Jurkat, Clone E6-1 (cell line): ENCODE results near the gene DTYMK.

Source experiments
- DNase-seq: peaks from one replicate; pipeline ENCODE4 v3.0.0-alpha.2; 2011; ENCODE audit warnings: low read depth, low spot score
- H3K4me3 ChIP-seq: 2 replicates; pipeline ENCODE4 v1.5.1; 2011; ENCODE audit warnings: mild to moderate bottlenecking, low read length, control low read depth, moderate library complexity

DTYMK gene

DNA sequence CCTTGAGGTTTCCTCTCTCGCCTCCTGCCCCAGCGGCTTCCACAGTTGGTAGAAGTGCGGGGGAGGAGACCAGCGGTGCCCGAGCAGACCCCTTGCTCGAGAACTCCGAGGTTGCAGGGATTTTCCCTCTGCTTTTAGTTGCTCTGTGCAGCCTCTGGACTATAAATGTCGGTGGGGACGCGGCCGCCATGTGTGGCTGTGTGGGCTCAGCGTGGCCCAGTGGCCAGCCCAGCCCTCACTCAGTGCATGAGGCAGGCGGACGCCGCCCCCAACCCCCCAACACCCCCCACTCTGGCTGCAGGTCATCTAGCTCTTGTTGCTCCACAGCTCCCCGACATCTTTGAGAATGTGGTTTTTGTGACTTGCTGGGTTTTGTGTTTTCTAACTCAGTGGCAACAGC is 32.5 kb upstream of the DTYMK start:
- no peak for DNase-seq
- no peak overlapping the region for H3K4me3 ChIP-seq

DNA sequence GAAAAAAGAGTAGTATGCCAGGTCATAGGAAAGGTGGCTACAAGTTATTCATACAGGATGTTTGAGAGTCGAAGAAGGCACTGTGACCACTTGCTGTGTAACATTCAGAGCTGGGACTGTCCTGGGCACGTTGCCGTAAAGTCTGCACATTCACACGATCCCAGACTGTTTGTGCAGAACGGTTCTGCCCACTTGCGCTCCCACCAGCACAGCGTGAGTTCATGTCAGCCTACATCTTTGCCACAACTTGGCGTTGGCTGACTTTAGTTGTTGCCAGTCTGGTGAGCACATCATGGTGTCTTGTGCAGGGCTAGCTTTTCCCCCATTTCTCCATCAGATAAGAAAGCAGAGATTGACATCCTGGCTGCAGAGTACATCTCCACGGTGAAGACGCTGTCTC is 22.3 kb upstream of the DTYMK start:
- H3K4me3 ChIP-seq, result no peak overlapping the region
- DNase-seq, result no peak

DNA sequence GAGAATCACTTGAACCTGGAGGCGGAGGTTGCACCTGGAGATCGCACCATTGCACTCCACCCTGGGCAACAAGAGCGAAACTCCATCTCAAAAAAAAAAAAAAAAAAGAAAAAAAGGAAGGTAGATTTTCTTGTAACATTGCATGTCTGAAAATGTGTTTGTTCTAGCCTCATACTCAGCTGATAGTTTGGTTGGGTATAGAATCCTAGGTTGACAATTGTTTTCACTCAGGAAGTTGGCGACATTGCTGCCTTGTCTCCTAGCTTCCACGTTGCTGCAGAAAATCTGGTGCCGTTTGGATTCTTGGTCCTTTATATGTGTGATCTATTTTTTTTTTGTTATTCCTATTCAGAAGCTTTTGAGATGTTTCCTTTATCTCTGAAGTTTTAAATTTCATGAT is 19.9 kb upstream of the DTYMK start:
- no peak overlapping the region for H3K4me3 ChIP-seq
- no peak for DNase-seq

DNA sequence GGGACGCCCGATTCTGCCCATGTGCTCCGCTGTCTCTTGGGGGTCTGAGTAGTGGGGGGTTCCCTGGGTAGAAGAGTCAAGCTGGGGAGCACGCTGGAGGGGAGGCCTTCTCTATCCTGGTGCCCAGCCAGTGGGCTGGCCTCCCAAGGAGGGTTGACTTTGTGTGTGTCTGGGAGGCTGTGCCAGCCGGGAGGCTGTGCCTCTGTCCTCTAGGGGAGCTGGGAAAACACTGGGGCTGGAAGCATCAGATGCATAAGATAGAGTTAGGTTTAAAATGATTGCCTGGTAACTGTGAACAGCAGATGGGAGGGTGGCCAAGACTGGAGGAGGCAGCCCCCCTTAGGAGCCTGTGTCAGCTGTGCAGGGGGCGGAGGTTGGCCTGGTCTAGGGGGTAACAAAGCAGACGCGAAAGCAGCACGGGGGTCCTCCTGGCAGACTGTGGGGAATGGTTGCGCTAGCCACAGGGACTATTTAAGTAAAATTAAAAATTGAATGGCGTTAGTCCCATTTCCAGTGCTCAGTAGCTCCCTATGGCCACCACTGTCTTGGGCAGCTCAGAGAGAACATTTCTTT is 16.5 kb upstream of the DTYMK start:
- no peak for DNase-seq

DNA sequence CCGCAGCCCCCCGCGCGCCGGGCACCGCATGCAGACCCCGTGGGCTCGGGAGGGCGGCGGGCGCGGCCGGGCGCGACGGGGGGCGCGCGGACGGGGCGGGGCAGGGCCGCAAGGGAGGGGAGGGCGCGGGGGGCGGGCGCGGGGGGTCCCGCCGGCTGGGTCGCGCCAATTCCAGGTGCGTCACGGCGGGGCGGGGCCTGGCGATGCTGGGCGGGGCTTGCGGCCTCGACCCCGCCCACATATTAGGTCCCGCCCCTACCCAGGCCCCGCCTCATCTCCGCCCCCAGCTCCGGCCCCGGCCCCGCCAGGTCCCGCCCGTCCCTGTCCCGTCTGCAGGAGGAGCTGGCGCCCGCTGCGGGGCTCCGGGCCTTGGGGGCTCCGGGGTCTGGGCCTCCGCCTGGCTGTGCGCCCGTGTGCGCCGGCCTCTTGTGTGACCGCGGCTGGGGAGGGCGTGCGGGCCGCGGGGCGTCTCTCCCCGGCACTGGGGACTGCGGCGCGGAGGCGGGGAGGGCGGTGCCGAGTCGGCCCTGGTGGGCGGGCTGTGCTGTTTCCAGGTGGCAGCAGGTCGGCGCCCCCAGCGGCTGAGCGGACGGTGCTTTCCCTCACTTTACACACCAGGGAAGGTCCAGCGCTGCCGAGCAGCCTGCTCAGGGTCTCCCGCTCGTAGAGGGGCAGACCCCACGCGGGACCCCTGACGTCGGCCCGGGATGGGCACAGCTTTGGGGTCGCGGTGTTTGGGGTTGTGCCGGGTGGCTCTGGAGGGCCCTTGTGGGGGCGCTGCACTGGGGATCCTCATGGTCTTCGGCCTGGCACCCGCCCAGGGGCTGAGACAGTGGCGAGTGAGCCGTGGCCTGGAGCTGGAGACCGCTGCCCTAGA is 15.8 kb upstream of the DTYMK start:
- peak overlapping the region; percentile 65 for H3K4me3 ChIP-seq
- DNase-seq, result peak; percentile 79

More for the DNA sequence above, 16.5 kb upstream of the DTYMK start:
- H3K4me3 ChIP-seq, result peak overlapping the region; percentile 65

DNA sequence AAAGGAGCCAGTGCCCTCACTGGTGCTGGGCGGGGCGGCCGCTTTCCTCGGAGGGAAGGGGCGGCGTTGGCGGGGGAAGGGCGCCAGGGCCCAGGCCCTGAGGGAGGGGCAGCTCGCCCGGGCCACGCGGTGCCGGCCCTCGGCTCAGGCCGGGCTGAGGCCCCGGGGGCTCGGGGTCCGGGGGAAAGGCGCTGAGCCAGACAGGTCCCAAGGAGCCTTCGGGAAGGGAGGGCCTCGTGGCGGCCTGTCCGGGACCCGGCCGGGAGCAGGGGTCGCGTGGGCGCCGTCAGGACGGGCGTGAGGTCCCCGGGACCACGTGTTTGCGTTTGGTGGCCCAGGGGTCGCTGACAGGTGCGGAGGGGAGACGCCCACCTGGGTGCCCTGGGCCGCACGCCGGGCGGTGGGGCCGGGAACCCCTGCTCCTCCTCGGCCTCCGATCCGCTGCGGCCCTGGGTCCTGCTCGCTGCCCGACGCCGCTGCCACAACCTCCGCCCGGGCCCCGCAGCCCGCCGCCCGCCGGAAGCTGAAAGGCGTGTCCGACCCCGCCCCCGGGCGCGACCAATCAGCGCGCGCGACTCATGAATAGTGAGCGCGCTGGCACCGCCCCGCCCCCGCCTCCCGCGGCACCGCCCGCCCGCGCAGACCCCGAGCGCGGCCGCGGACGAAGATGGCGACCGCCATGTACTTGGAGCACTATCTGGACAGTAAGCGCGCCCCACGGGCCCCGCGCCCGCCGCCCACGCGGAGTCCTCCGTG is 15.0 kb upstream of the DTYMK start, which contains the start of gene ING5:
Gene ING5, plus strand, starts transcription at position 641 of the 756 bp plus-strand sequence. Its CDS starts 27 bp downstream, at position 668.
- DNase-seq, result peak; percentile 81
- H3K4me3 ChIP-seq, result peak within 1 kb of the TSS; percentile 66

DNA sequence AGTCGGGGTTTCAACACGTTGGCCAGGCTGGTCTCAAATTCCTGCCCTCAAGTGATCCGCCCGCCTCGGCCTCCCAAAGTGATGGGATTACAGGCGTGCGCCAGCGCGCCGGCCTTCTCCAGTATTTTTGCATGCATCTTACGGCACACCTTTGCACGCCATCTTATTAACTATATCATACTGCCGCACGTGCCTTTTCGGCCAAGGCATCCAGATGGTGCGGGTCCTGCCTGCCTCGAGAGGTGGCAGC is 14.5 kb upstream of the DTYMK start:
- peak overlapping the region; percentile 66 for H3K4me3 ChIP-seq
- DNase-seq, result peak; percentile 82

DNA sequence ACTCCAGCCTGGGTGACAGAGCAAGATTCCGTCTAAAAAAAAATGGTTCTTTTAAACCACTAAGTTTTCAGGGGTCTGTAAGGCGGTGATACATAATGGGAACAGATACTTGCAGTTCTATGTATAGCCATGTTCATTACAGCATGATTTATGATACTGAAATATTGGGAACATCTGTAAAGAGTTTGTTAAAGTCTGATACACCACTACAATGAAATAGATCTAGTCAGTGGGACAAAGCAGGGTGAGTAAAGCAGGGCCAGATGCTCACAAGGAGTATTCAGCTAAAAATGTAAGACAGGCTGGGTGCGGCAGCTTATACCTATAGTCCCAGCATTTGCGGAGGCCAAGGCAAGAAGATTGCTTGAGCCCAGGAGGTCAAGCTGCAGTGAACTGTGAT is 9.0 kb upstream of the DTYMK start:
- DNase-seq, result no peak
- no peak overlapping the region for H3K4me3 ChIP-seq

DNA sequence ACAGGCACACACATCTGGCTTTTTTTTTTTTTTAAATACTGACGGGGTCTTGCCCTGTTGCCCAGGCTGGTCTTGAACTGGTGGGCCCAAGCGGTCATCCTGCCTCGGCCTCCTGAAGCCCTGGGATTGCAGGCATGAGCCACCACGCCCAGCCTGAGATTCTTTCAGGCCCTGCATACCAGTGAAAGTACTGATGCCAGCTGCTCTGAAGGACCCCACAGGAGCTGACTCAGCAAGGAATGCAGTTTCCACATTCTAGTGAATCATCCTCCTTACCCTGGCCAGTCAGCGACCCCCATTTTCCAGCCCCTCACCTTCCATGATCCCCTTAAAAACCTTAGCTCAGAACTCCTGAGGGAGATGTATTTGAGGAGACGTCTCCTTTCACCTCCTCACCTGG is 5.8 kb upstream of the DTYMK start:
- no peak for DNase-seq
- no peak overlapping the region for H3K4me3 ChIP-seq

DNA sequence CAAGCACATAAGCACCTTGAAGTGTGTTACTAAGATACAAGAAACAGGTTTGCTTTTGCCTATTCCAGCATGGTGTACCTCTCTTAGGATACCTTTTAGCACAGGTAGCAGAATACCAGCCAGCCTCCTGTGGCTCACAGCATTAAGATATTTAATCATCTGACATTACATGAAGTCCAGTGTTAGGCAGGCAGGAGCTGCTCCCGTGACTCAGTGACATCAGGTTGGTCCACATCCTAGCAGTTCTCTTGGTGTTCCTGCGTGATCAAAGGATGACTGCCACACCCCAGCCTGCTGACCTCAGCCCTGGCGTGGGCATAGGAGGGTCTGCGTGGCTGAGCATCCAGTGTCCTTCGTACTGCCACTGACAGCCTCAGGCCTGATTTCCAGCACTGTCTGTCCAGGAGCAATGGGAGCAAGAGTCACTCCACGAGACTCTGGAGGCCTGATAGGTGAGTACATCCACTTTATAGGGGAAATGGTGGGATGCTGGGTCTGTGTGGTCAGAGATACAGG is 3.6 kb upstream of the DTYMK start:
- DNase-seq, result no peak
- no peak overlapping the region for H3K4me3 ChIP-seq

DNA sequence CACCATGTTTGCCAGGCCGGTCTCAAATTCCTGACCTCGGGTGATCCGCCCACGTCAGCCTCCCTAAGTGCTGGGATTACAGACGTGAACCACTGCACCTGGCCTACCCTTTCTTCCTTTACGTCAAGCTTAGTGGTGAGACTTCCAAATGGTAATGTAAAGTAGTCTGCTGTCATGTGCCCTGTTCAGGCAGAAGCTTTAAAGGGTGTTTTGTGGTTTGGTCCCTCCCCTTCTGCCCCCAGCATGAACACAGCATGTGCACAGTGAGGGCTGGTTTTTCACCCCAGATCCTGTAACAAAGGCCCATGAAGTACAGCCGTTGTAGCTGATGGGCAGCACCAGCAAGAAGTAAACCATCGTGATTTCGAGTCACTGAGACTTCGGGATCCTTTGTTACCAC is 2.7 kb upstream of the DTYMK start:
- peak; percentile 88 for DNase-seq
- peak overlapping the region; percentile 33 for H3K4me3 ChIP-seq

DNA sequence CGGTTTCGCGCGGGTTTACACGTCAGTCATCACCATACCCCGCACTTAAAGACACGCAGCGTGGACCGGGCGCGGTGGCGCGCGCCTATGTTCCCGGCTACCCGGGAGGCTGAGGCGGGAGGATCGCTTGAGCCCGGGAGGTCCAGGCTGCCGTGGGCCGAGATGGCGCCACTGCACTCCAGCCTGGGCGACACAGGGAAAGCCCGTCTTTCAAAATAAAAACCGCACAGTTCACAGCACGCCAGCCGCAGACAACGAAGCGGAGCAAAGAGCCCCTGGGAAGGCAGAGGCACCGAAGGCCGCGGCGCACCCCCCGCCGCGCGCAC is 328 bp downstream of the DTYMK start:
- no peak for DNase-seq
- peak overlapping the region; percentile 95 for H3K4me3 ChIP-seq

DNA sequence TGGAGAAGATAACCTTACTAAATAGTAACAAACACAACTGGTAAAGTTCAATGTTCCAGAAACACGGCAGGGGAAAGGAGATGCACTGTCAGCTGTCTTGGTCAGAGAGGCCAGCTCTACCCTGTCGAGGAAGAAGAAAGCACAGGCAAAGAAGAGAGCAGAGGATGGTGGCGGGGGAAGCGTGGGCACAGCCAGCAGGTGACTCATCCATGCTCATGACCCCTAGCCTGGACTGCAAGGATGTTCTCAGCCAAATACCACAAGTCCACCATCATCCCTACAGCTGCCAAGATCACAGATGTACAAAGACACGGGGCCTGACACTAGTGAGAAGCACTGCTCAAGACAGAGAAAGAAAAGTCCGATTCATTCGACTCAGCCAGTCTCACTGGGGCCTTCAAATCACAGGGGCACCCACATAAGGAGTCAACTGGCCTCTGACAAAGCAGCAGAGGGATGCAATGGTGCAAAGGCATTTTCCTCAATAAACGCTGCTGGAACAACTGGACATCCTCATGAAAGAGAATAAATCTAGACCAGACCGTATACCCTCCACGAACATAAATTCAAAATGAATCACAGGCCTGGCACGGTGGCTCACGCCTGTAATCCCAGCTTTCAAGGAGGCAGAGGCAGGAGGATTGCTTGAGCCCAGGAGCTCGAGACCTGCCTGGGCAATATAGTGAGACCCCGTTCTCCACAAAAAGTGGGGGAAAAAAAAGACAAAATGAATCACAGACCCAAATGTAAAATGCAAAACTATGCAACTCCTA is 5.6 kb downstream of the DTYMK start:
- DNase-seq, result no peak
- H3K4me3 ChIP-seq, result no peak overlapping the region

DNA sequence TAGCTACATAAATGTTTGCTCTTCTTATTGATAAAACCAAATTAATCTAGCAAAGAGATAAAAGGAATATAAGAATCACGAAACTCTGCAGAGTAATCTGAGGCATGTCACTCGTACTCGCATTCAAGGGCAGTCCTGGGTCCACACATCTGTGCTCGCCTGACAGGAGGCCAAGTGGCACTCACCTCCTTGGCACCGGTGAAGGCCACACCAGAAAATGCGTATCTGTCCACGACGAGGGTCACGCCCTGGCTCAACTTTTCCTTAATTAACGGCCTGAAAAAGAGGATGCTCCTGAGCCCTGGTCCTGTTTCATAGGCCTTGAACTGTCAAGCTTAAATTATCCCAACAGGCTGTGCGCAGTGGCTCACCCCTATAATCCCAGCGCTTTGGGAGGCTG is 6.6 kb downstream of the DTYMK start:
- DNase-seq, result no peak

DNA sequence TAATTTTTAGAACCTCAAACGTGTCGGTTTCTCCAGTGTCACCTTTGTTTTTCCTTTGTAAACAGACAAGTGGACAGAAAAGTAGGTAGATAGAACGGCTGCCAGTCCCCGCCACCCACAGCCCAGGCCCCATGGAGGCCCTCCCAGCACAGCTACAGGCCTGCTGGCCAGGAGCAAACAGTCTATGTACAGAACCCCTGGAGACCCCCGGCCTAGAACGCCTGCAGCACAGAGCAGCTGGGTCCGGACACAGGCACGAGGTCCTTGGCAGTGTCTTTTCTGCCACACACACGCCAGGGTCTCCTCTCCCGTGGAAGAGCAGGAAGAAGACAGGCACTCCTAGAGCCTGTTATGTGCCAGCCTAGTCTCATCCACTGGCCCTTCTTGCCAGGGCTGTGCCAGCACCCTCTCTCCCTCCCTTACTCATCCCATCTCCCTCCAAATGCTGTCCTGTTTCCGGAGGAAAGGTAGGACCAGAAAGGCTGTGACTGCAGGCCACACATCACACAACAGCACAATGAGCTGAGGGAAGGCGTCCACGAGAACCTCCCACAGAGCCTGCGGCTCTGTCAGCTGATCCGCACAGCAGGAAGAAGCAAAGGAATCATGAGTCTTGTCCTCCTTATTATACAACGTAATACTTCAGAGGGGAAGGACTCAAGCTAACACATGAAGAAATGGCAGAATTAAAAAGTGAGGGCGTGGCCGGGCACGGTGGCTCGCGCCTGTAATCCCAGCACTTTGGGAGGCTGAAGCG is 7.7 kb downstream of the DTYMK start:
- no peak for DNase-seq
- no peak overlapping the region for H3K4me3 ChIP-seq

More for the DNA sequence above, 6.6 kb downstream of the DTYMK start:
- H3K4me3 ChIP-seq, result no peak overlapping the region

DNA sequence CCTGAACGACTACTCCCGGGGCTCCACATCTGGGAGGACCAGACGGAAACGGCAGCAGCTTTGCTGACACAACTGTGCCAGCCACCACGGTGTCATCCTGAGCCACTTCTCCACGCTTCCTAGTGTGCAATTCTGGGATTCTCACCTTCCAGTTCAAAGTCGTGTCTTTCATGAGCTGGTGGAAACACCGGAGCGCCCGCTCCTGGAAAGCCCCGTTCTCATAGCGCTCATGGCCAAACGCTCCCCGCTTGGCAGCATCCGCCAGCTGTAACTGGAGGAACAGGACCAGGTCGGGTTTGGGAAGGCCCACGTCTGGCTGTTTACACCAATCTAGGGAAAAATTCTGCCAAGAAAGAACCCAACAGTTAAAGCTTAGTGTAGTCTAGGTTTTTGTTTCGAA is 8.3 kb downstream of the DTYMK start:
- no peak for DNase-seq
- H3K4me3 ChIP-seq, result no peak overlapping the region

DNA sequence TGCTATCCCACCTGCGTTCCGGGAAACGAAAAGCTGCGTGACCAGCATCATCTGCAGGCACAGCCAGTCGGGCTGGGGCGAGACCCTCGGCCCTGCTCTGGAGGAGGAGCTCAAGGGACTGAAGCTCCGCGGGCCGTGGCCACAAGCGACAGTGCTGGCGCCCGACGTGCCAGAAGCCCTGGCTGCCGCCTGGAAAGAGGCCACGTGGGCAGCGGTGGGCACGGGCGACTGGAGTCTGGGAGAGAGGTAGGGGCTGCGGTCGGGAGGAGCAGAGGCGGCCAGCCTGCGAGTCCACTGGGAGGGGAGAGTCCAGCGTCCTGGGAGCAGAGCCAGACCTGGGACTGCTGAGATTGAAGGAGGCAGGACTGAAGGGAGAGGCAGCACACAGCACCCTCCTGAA is 9.2 kb downstream of the DTYMK start:
- DNase-seq, result no peak

DNA sequence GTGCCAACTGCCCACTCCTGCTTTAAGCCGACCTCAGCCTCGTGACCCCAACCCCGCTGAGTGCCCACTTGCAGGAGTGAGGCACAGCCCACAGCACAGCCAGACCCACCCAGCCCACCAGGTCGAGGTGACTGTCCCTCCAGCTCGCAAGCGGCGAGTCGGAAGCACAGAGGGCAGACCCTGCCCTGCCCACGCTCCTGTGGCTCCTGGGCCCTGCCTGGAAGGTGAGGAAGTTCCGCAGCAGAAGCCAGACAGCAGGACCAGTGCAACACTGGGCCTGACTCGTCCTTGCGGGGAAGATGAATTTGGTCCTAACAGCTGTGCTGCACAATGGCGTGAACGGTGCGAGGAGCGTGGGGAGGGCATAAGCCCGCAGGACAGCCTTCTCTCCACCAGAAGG is 9.9 kb downstream of the DTYMK start:
- H3K4me3 ChIP-seq, result no peak overlapping the region
- no peak for DNase-seq

More for the DNA sequence above, 9.2 kb downstream of the DTYMK start:
- H3K4me3 ChIP-seq, result no peak overlapping the region

DNA sequence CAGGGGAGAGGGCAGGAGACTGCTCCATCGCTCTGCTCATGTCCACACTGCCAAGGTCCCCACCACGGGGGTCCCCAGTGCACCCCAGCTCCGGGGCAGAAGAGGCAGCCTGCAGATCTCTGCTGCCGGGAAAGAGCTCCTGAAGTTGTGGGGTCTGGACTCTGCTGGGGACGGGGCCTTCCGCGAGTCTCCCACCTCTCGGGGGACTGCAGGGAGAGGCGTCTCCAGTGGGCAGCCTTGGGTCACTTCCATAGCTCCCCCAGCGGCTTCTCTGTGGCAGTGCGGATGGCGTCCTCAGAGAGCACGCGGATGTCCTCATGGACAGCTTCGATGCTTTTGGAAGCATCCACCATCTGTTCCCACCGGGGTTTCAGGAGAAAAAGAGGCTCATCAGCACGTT is 10.7 kb downstream of the DTYMK start:
- DNase-seq, result no peak

More for the DNA sequence above, 10.7 kb downstream of the DTYMK start:
- H3K4me3 ChIP-seq, result no peak overlapping the region
